ENCODE data around the gene LRIG2.

LRIG2 gene

DNA sequence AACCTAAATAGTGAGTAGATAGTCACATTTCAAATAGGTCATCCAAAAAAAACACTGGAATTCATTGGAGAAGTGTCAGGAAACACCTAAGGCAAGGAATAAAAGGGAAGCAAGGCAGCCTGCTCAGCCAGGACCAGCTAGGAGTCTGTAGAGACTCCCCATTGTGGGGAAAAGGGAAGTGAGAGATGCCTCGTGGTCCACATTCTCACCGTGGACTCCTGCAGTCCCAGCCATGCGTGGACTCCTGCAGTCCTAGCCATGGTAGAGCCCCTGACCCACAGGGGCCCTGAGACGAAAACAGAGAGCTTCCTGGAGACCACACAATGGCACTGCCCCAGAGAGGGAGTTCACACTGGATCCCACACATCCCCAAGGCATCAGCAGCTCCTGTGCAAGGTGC, 97.5 kb downstream of the LRIG2 start:
- DNase-seq (ENCODE audit: low read depth in 2 of 2) = no peak

DNA sequence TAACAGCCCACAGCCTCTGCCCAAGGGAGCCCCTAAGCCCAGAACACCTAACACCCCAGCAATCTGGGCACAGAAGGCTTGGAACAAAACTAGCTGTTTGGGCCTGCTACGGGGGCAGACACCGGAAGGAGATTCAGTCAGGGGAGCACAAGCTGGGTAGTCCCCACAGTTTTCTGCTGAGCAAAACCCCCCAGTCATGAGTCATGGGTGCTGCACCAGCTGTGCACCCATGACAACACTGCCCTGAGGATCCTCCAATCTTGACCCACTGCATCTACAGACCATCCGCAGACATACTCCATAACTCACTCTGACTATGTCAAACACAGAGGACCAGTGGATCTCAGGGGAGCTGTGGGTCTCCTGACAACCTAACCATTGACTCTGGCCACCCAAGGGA, 105.1 kb downstream of the LRIG2 start:
- no peak for DNase-seq (ENCODE audit: low read depth in 2 of 2)

DNA sequence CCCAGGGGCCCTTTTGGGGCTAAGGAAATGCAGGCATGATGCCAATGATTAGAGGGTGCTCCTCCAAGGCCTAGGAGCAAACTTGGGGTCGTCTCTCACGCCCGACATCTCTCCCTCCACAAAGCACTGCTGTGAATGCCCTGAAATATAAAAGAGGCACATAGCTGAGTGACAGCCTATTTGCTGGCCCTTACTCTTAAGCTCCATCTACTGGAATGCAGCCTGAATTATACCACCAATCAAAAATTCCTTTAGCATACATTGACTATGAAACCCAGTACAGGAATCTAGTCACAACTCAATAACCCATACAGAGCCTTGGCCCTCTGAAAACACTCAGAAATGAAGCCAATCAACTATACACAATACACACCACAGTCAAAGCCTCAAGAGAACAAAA, 105.5 kb downstream of the LRIG2 start:
- no peak for DNase-seq (ENCODE audit: low read depth in 2 of 2)

Measured in stimulated activated CD8-positive, alpha-beta memory T cell treated with anti-CD3 and anti-CD28 coated beads, Interleukin-15, amount 100 ng/mL, for 48 hours (primary cell).